ENCODE results near the gene TTC34.
A peak's percentile ranks its signal among the peaks of the same experiment; 100 is the strongest.

Gene TTC34

DNA sequence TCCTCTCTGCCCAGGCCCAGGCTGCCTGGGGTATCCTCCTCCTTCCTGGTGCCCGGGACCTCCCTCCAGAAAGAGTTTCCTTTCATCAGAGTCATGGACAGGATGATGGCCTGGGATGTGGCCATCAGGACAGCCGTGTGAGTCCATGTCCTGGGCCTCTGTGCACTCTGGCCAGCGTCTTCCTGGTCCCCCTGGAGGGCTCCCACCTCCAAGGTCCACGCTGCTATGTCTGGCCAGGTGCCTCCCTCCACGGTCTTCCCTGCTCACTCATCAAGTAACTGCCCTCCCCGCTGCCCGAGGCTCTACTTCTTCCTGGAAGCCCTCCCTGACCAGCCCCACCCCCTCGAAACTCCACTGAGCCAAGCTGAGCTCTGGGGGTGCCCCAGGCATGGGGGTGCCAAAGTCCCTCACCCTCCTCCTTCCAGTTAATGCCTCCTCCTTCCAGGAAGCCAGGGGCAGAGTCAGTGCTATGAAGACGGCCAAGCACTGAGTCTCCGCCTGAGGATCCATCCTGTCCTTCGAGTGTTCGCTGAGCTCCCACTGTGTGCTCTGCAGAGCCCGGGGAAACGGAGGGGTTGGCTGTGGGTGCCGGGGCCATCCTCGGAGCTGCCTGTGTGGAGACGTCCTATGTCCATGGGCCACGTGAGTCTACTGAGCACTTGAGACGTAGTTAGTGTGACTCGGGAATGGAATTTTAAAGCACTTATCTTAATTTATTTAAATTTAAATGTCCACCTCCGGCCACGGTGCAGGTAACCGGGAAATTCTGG lies 28.5 kb upstream of the TTC34 start:
- no peak for DNase-seq

DNA sequence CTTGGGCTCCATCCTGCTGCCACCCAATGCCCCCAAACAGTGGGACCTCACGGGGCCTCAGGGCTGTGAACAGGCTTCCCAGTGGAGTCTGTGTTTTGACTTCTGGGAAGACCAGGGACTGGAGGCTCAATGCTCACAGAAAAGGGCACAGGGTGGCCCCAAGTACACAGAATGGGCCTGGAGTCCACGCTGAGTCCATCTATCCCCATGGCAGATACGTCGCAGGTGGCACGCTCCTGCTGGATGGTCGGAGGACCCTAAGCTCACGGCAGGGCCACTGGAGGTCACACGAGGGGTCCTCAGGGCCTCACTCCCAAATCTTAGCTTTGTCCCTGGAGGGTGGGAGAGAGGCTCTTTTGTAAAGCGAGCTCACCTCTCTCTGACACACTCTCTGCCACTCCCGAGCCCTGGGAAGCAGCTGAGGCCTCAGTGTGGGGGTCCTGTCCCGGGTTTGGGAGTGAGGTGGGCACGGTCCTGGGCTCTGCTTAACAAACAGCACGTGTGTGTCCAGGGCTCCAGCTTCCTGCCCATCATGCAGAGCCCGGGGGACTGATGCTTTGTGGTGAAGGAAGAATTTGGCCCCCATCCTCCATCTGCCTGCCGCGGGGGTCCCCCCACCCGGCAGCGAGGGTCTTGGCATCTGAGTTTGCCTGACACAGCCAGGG lies 27.2 kb upstream of the TTC34 start:
- DNase-seq: no peak

GRCh38 chr1:2826736-2827292 lies 25.3 kb upstream of the TTC34 start:
- DNase-seq: no peak

DNA sequence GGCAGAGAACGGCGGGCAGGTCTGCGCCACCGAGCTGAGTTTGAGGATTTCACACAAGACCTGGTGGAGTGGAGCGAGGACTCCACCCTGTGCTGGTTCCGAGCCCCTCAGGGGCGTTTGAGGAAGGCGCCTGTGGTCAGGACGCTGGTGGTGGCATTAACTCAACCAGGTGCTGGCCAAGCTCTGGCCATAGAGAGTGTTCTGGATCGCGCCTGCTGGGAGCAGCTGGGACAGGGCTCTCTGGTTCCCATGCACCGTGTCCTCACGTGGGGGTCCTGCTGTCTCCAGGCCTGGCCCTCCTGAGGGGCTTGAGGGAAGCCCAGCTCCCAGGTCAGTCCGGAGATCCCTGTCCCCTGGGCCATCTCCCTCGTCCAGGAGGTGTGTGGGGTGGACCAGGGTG lies 24.8 kb upstream of the TTC34 start:
- no peak for DNase-seq

DNA sequence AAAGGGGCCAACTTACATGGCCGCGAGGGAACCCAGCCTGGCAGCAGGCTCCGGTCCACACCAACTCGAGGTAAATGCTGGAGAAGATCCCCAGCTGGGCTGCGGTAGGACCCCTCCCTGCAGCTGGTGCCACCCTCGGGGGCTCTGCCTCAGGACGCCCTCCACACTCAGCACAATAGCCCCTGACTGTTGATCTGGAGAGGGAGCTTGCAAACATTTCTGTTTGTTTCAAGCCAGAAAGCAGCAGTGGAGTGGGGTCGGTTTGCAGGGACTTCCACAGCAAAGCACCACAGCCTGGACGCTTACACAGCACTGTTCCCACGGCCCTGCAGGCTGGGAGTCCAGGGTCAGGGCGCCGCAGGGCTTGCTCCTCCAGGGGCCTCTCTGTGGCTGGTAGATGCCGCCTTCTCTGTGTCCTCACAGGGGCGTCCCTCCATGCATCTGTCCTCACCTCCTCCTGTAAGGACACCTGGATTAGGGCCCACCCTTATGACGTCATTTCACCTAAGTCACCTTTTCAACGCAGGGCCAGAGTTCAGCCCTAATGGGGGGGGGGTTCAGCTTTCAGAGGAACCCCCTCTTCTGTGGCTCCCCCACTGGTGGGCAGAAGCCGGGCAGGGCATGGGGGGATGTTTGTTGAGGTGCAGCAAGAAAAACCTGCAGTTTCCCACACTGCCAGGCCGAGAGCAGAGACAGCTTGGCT lies 24.1 kb upstream of the TTC34 start:
- no peak for DNase-seq

DNA sequence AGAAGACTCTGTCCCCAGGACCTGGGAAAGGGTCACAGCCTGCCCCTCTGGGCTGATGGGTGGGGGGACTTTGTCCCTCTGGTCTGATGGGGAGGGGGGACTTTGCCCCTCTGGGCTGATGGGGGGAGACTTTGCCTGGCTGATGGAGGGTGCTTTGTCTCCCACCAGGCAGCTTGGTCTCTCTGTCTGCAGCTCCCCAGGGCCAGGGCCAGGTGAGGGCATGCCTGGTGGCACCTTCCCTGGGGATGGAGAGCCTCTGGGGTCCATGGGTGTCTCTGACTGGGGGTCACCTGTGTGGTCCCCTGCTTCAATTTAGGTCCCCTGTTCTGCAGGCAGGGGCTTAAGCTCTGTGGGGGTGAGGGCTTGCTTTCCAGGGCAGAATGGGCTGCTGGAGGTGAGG lies 23.5 kb upstream of the TTC34 start:
- no peak for DNase-seq

DNA sequence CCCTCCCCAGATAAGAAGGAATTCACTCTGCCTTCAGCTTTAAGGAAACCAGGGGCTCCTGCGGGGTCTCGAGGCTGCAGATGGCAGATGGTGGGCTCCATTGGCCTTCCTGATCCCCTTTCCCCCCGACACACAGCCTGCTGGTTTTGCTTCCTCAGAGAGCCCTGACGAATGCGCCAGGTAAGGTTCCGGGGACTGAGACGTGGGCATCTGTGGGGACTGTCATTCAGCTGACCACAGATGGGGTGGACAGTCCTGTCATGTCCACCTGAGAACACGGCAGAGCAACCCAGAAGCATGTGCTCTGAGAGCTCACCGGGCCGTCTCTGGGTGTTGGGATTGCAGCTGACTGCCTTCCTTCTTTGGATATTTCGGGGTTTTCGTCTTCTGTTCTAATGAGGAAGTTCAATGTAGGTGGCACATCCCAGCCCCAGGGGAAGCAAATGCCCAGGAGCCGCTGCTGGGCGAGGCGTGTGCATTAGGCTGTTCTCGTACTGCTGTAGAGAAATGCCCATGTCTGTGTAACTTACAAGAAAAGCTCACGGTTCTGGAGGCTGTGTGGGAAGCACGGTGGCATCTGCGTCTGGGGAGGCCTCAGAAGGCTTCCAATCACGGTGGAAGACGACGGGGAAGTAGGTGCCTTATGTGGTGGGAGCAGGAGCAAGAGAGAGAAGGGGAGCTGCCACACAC lies 22.6 kb upstream of the TTC34 start:
- no peak for DNase-seq

DNA sequence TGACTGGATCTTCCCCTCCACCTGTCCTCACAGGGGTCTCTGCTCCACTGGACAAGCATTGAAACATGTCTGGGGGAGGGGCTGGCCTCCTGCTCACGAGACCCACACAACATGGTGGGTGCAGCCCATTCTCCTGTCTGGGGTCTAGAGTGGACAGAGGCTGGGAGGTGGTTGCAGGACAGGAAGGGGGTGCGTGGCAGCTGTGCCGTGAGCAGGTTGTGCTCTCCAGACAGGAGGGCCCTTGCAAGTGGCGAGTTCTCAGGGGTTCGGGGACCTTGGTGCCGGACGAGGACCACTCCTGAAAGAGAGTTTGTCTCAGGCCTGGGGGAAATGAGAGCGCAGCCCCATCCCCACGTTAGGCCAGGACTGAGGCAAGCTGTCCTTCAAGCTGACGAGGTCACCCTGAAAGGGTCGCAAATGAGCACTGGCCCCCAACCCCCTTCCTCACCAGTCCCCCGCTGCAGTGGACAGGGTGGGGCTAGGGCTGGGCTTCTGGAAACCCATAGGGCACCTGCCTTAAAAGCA lies 21.2 kb upstream of the TTC34 start:
- DNase-seq: no peak

DNA sequence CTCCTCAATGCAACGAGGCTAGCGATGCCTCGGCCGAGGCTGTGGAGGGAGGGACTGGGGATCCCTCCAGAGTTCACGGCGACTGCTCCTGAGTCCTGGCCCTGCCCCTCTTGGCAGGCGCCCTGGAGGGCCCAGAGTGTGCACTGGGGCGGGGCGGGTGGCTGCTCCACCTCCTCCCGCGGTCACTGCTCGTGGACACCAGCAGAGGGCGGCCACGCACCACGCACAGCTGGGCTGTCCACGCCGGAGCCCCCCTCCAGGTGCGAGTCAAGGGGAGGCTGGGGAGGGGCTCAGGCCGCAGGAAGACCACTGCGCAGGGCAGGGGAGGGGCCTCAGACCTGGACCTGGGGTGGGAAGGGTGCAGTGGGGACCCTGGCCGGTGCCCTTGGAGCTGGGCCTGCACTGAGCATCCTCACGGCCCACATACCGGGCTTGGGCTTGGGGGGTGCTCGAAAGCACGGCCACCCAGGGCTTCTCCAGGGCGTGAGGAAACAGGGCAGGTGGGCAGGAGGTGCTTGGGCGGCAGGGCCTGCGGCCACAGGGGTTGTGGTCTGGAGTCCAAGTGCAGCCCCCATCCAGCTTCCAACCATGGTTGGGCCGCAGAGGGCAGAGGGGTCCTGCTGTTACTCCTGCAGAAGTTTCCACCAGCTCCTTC lies 20.6 kb upstream of the TTC34 start:
- peak; percentile 66 for DNase-seq

DNA sequence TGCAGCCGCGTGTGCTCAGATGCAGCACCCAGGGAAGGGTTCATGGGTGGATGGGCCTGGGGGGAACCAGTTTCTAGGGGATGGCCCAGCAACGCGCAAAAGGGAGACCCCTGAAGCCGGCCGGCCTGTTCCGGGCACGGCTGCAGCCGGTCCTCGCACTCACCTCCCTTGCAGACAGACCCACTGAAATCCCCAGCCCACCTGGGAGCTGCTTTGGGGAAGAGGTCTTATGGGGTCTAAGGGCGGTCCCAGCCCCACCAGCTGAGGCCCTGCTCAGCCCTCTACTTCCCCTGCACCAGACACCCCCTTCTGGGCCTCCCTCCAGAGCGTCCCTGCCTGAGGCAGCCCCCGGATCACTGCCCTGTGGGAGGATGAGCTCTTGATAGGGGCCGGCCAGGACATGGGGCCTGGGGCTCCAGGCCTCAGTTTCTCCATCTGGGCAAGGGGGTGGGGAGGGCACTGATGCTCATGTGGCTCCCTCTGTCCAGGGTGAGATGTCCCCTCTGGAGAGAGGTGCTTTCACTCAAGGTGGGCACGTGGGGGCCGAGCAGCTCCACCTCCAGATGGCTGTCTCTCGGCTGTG lies 20.0 kb upstream of the TTC34 start:
- no peak for DNase-seq

DNA sequence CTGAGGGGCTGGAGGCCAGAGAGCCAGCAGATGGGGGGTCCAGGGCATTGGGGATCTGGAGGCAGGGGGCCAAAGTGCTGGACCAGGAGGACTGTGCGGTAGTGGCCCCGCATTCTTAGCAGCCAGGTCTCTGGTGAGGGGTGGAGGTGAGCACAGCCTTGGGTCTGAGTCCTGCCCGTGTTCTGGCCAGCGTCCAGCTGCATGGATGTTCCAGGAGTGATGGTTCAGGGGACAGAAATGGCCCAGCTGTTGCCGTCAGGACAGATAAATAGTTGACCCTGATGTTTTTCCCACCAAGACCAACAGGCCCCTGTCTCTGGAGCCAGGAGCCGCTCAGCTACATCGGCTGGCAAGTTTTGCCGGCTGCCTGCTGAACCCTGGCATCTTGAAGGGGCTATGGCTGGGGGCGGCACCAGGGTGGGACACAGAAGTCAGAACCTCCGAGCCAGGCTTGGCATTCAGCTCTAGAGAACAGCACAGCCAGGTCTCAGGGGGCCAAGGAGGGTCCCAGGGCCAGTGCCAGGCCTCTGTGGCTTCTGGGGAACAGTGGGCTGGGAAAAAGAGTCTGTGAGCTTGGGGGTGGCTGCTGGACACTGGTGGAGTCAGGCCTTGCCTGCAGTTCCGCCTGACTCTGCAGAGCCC lies 19.4 kb upstream of the TTC34 start:
- DNase-seq: no peak

- no peak for DNase-seq
Observed at GRCh38 chr1:2819831-2820730, 18.6 kb upstream of the TTC34 start.

DNA sequence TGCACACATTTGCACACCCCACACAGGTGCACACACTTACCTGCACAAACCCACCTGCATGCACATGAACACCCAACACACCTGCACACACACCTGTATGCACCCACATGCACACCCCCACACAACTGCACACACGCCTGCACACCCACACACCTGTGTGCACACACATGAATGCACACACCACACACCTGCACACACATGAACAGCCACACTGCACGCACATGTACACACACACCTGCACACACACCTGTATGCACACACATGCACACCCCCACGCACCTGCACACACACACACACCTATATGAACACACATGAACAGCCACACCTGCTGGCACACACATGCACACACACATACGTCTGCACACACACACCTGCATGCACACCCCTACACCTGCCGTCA lies 17.9 kb upstream of the TTC34 start:
- no peak for DNase-seq

DNA sequence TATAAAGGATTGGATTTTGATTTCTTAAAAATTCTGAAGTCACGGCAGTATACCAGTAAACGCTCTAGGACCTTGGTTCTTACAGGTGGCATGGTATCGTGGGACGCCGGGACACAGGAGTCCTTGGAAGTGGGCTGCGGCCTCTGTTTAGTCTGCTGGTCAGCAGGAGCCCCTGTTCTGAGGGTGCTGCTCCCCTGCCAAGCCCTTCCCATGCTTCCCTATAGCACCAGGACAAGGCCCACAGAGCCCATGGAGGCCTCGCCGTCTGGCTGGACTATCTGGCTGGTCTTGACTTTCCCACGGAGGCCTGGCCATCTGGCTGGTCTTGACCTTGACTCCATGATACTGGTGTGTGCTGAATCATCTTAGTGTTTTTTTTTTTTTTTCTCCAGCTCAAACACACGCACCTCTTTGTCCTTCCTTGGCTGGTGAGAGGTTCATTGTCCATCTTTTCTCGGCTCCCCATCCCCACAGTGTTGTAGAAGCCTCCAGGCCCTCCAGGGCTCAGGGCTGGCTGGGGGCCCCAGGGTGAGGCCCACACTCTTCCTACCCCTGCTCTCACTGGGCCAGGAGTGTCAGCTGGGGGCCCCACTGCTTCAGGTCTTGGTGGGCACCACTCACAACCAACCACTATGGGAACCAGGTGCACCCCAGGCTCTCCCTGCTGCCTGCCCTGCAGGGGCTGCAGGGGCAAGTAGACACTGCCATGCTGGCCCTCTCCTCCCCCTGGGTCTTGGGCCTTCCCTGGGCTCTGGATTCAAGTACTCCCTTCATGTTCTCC lies 16.5 kb upstream of the TTC34 start:
- no peak for DNase-seq

DNA sequence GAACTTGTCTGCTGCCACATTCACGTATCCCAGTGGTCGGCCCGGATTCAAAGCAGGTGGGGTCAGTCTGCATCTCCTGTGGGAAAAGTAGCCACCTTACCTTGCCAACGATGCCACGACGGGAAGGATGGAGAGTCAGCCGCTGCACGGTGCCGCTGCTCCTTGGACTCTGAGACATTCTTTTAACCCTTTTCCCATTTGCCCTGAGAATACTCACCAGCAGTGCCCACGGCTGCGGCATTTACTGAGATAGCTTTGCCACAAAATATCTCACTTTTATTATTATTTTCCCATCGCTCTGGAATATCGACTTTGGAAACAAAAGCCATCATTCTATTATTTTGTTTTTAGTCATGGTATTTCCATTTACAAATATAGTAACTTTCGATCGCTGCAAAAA lies 15.3 kb upstream of the TTC34 start:
- DNase-seq: no peak

DNA sequence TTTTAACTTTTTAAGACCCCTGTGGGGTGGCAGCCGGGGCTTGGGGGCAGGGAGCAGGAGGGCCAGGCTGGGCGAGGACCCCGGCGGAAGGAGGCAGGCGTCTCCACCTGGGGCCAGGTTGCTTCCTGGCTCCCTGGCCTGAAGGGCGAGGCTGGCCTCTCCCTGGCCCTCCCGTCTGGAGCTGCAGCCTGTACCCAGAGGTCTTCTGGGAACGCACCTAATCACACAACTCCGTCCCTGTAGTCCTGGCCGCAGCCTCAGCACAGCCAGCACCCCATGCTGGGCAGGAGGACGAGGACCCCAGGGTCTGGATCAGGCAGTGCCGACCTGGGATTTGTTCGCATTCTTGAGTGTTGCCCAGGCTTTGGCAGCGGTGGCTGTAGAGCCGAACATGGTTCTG lies 14.1 kb upstream of the TTC34 start:
- DNase-seq: no peak

GRCh38 chr1:2814511-2815075 lies 13.1 kb upstream of the TTC34 start:
- no peak for DNase-seq

- no peak for DNase-seq
Observed at GRCh38 chr1:2812939-2813653, 11.6 kb upstream of the TTC34 start.

DNA sequence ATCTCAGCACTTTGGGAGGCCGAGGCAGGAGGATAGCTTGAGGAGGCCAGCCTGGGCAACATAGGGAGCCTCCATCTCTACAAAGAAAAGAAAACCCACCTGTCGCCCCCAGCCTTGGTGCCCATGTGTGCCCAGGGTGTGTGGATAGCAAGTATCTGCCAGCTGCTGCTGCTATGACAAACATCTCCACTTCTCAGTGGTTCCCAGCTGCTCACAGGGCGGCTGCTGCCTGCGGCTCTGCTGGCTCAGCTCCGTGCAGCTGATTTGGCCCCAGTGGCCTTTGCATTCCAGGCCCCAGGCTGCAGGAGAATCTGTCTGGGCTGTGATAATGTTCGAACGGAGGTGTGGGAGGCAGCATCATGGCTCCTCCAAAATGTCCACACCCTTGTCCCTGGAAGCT lies 10.6 kb upstream of the TTC34 start:
- no peak for DNase-seq
